Activated CD8-positive, alpha-beta memory T cell treated with anti-CD3 and anti-CD28 coated beads, Interleukin-2, amount 50 U/mL, for 4 hours (primary cell): ENCODE results near the gene PLPPR5.
"Not testable (repeated sequence)": the region's sequence is repeated elsewhere in the genome, so short reads cannot be mapped to it uniquely, and the experiment has no call there.

ENCODE experiments used
- DNase-seq: peaks from one replicate; pipeline ENCODE4 v3.0.0-alpha.2; 2020

PLPPR5 gene, protein sequence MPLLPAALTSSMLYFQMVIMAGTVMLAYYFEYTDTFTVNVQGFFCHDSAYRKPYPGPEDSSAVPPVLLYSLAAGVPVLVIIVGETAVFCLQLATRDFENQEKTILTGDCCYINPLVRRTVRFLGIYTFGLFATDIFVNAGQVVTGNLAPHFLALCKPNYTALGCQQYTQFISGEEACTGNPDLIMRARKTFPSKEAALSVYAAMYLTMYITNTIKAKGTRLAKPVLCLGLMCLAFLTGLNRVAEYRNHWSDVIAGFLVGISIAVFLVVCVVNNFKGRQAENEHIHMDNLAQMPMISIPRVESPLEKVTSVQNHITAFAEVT

DNA sequence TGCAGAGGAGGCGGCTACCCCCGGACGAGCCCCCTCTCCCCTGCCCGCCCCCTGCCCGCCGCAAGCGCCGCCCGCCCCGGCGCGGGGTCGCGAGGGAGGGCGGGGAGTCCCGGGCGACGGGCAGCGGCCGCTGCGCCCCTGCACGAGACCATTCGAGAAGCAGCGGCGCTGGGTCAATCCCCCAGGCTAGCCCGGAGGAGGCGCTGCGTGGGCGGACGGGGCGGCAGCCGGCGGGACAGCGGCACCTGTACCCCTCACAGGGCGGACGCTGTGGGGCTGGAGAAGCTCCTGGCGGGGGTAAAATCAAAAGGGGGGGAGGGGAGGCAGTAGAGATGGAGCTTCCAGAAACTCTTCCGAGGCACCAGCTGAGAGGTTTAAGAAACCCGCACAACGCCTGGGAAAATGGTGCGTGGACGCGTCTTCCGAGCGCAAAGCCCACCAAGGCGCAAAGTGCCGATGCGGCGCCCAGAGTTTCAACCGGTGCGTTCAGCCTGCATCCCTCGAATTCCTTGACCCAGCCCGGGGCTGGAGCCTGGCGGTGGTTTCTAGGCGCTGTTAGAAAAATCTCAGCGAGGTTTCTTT is at the start of gene PLPPR5:
Gene PLPPR5 (minus strand): TSS at position 1 of the 582 bp plus-strand sequence. CDS start 190 bp downstream, outside the sequence.
- peak; percentile 19 for DNase-seq

DNA sequence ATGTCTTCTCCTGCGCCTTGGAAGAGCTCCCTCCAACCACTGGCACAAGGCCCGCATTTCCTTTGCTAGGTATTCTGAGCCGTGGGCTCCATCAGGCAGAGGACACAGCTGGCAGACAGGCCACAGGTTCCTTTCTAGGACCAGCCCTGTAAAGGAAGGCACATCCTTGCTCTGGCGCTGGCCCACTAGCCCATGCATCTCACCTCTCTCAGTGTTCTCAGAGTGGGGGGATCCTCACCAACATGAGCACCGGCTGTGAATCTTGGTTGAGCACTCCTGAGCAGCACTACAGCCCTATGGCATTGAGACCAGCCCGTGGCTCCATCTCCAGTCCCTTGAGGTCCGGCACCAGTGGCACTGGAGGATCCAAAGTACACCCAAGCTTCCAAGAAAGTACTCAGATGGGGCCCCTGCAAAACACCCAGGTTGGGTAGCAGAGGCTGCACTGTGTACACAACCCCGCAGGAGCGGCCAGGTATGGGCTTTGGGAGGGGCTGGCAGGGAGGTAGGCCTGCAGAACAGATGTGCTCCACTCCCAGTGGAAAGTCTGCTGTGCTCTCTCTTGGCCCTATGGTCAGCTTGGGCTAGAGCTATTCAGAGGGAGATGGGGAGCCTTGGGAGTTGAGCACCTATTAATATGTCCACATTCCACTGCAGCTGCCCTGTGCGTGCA is 47.1 kb upstream of the PLPPR5 start:
- DNase-seq: no peak

DNA sequence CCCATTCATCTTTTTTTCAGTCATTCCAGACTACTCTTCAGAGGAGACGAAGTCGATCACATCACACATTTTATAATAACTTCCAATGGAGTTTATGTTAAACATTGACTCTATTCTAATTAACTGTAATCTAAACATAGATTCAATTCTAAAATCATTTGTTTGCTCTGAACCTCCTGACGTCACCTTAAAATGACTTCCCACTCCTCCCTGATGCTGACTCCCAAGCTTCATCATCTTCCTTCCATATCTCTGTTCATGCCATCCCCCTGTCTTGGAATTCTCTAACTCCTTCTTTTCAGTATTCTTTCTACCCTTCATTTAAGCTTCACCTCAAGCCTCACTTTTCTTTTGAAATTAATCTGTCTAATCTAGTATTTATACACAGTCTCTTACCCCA is 45.1 kb upstream of the PLPPR5 start:
- DNase-seq: no peak

DNA sequence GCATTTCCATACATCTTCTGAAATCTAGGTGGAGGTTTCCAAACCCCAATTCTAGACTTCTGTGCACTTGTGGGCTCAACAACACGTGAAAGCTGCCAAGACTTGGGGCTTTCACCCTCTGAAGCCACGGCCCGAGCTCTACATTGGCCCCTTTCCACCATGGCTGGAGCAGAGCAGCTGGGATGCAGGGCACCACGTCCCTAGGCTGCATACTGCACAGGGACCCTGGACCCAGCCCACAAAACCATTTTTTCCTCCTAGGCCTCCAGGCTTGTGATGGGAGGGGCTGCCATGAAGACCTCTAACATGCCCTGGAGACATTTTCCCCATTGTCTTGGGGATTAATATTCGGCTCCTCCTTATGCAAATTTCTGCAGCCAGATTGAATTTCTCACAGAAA is 32.1 kb upstream of the PLPPR5 start:
- not testable (repeated sequence) for DNase-seq

DNA sequence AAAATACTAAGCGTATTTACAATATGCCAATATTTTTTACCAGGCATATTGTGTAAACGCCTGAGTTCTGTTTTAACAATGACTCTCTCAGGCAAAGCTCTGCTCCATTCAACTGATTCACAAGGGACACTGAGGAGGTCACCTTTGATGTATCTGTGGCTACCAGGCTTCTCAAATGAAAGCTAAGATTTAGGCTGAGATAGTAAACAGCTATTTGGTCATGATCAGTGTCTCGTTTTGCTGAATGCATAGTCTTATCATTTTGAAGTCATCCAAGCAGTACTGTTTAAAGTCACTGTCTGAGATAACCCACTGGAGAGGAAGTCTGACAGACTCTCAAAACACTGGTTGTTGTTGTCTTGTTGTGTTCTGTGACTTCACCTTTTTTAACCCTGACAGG is 13.7 kb upstream of the PLPPR5 start:
- no peak for DNase-seq

DNA sequence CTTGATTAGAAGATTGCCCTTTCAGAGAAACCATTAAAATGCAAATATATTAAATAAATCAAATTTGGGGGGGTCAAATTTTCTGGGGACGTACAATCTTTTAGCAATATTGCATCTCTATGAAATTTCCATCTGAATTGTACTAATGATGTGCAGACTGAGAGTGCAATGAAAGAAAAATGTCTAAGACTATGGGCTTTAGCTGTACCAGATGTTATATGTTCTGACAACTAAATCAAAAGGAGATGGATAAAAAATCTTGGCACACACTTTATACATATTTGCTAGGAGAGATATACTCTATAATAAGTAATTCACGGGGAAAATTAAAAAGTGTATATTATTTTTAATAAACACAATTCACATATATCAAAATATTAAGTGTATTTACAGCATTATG is 13.0 kb upstream of the PLPPR5 start:
- no peak for DNase-seq

DNA sequence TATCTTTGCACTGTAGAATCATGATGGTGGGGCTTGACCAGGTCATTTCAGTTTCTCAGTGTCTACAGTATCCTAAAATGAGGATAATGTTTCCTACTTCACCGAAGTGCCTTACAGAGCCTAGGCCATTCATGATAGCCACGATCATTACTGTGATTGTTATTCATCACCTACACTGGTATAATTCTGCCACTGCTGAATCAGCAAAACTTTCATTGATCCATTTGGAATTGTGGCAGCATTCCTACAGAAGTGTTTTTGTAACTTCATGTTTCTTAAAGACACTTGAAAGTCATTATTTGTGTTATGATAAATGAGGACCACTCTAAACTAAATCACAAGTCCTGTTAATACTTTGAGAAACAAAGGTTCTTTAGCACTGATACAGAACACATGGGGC is 6.0 kb upstream of the PLPPR5 start:
- no peak for DNase-seq

DNA sequence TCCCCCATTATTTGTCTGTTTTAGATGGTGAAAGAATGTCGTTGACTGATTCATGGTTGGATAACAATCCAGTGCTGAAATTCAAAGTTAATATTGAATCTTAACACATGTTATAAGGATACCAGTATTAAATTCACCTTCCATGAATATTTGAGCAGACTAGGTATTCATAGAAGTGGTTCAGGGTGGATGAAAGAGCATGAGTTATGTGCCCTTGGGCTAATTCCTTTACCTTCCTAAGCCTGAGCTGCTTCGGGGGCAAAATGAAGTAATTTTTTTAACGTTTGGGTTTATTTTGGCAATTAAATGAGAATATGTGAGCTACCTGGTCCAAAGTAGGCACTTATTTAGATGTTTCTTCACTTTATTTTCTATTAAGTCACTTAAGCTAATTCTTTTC is 2.7 kb upstream of the PLPPR5 start:
- no peak for DNase-seq

DNA sequence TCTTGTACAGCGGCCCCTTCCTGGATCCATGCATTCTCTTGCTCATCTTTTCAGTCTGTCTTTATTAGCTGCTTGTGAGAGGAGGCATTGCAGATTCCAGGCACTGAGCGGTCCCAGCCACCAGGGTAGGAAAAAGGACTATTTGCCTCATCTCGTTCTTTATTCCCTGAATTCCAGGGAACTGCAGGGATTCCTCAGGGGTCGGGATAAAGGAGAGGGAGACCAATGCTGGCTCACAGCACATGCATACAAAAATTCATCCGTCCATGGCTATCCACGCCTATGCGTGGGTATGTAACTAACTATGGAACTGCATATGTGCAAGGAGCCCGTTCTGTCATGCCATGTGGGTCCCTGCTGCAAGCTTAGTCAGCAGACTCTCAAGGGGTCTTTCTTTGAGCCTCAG is 879 bp upstream of the PLPPR5 start:
- no peak for DNase-seq

DNA sequence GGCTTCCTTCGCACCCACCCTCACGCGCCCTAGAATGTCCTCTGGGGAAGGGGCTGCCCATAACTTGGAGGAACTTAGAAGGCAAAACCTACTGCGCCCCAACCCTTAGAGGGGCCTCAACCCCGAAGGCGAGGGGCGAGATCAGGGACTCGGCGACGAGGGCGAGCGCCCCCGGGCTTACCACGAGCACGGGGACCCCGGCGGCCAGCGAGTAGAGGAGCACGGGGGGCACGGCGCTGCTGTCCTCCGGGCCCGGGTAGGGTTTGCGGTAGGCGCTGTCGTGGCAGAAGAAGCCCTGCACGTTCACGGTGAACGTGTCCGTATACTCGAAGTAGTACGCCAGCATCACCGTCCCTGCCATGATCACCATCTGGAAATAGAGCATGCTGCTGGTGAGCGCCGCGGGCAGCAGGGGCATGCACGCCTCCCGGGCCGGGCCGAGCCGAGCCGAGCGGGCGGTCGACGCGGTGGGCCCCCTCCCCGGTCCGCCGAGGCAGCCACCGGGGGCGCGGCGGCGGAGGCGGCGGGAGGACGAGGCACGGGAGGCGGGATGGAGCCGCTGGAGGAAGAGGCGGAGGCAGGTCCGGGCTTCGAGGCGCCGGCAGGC is 304 bp downstream of the PLPPR5 start:
- peak; percentile 16 for DNase-seq

DNA sequence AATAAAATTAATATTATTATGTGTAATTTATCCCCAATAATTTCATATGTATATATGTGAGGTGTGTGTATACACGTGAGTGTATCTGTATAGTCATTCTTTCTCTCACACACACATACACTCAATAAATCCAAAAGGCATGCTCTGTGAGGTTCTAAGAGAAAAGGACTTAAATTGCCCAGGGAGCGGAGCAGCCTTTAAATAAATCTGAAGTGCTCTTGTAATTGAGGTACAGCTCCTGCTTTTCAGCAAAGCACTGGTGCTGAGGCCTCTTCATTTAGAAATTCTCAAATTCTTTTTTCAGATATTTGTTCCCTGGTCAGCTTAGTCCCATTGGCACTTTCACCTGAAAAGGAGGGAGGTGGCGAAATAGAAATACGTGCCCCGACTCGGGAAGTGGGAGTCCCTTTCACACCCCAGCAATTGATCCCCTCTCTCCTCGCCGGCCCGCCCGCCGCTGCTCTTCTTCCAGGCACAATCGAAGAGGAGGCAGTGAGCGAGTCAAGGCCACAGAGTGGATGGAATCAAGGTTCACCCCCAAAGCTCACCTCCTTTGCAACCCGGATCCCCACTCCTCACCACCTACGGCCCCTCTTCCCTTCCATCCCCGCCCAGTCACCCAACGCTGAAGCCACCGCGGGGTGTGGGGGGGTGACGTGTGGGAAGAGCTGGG is 944 bp downstream of the PLPPR5 start:
- no peak for DNase-seq

DNA sequence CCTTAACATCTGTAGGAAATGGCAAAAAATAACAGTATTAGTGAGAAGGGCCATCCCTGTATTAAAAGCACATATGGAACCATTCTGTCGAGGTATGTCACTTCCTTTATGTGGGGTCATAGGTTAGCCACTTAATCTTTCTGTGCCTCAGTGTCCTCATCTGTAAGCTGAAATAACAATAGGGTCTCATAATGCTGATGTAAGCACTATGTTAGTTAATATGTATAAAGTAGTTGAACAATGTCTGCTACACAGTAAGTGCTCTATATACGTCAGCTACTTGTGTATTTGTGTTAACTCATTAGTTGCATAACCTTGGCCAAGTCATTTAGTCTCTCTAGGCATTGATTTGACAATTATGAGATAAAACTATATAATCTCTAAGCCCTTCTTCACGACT is 11.8 kb downstream of the PLPPR5 start:
- no peak for DNase-seq

DNA sequence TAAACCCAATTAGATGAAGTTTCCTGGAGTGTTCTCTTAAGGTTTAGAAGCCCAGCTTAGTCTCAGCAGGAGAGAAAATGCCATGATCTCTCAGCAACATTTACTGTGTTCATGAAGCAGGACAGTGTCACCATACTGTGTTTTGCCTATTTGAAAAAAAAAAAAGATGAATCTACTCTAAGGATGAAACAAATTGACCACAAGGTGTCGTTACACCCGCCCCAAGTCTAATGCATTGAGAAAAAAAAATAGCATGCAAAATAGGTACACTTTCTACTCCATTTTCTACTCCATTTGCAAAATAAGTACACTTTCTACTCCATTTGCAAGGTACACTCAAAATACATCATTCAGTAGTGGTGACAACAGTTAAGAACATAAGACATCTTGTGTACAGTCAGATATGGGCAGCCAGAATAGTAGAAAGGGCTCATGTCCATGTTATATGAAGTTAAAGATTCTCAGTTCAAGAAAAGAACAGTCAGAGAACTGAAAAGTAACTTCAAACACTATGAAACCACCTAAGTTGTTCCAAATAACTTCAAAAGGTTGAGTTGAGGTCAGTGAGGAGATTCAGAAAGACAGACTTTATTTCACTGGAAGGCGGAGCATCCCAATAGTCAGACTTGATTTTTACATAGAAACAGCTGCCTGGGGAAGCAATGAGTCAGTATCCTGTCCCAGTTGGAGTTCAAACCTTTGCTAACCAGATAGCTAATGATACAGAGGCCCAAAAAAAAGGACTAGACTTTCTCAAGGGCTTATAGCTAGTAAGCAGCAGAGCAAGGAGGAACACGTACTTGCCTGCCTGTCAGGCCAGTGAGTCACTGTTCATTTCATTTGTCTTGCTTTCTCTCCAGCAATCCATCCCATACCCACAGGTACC is 13.3 kb downstream of the PLPPR5 start:
- no peak for DNase-seq

DNA sequence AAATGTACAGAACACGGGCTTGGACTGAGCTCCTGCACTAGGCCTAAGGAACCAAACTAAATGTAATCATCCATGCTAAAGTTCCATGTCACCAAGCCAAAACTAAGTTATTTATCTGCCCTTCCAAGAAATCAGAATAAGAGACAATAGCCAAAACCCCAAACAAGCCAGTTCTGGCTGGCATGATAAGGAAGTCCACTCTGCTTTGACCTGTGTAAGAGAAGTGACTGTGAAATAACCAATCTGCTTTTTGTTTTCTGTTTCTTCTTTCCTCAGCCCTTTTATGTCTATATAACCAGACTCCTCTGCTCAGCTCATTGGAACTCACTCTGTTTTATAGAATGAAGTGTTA is 15.1 kb downstream of the PLPPR5 start:
- DNase-seq: no peak

DNA sequence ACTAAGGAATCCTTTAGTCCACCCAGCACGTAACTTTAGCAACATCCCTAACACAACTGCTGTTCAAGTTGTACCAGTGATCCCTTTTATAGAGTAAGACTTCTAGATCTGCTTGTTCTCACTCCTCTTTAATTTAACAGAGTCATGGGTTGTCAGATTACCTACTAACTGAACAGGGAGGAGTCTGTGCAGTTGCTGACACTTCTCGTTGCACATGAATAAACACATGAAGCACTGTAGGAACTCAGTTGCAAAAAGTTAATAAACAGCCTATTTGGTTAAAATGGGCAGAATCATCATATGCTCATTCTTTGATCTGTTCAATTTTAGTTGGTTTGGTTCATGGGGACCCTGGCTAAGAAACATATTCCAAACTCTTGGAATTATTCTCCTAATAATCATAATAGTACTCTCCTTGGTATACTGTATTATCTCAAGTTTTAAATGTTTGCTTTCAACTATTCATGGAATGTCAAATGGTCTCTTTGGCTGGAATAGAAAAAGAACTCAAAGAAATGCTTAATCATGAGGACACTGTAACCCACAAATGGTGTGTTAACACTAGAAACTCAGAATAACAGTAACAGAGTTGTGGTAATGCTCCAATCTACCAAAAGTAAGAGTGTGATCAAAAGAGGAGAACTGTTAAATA is 15.6 kb downstream of the PLPPR5 start:
- DNase-seq: no peak

DNA sequence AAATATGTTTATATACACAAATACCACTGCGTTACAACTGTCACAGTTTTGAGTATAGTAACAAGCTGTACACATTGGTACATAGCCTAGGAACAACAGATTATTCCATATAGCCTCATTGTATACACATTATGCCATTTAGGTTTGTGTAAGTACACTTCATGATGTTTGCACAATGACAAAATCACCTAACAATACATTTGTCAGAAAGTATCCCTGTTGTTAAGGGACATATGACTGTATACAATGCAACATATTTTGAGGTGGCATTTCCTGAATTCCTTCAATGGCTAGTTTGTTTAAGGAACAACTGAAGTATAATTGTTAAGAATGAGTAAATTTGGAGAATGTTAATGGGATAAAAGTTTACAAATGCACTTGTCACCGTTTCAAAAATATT is 19.0 kb downstream of the PLPPR5 start:
- DNase-seq: no peak

DNA sequence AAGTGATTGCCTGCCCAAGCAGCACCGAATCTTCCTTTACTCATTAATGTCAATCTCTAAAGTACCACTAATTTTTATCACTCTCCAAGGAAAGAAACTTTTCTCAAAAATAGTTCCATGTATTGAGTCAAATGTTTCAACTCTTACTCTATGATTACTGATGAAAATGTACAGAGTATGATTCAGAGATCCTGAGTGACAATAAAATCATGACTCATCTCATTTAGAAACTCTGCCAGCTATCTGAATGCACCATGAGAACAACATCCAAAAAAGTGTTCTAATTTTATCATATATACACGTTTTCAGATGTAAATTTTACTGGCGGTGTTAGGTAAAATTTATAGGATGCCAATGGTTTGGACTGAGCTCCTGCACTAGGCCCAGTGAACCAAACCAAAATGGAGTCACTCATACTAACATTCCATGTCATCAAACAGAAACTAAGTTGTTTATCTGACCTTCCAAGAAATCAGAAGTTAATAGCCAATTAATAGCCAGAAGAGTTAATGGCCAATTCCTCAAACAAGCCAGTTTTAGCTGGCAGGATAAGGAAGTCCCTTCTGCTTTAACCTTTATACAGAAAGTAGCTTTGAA is 22.6 kb downstream of the PLPPR5 start:
- no peak for DNase-seq

DNA sequence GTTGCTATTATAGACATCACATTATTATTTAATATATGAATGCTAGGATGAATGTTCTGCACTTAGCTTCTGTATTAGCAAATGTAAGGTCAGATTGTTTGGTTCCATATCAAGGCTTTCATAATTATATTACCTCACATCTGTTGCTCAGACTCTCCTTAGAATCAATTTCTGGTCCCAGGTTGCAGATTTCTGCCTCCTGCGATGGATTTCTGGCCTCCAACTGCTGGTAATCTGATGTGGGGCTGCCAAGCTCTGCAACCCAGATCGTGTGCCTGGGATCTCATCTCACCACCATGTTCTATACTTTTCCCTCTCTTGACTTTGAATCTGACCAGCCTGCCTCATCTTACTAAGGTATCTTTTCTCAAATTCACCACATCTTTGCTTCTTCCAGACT is 25.2 kb downstream of the PLPPR5 start:
- no peak for DNase-seq

DNA sequence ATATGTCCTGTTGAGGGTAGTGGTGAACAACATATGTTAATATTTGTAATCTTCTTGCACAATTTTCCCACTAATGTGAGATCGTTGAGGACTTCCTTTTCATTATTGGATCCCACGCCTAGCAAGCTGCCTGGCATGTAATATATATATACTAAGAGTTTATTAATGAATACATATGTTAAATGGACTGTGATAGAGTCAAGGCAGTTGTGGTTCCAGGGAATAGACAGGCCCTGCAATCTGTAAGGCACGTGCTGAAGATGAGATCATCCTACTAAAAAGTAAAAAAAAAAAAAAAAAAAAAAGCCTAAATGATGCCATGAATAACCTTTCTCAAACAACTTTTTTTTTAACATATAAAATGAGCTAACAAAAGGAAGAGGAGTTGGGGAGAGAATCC is 28.9 kb downstream of the PLPPR5 start:
- no peak for DNase-seq

DNA sequence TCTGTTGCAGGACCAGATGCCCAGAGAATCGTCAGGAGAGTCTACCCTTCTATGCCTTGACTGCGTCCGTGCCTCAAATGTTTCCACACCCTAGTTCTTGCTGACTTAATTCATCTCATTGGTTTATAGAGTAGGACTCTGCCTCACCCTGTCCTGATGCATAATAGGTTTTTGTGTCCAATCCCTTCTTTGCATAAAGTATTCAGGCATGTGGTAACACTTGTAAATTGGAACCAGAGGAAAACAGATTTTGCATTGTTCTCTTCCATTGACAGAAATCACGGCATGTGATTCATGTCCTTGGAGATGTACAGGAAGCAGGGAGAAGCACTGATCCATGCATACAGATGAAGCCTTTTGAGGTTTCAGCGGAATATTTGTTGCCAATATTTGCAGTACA is 29.5 kb downstream of the PLPPR5 start:
- no peak for DNase-seq

DNA sequence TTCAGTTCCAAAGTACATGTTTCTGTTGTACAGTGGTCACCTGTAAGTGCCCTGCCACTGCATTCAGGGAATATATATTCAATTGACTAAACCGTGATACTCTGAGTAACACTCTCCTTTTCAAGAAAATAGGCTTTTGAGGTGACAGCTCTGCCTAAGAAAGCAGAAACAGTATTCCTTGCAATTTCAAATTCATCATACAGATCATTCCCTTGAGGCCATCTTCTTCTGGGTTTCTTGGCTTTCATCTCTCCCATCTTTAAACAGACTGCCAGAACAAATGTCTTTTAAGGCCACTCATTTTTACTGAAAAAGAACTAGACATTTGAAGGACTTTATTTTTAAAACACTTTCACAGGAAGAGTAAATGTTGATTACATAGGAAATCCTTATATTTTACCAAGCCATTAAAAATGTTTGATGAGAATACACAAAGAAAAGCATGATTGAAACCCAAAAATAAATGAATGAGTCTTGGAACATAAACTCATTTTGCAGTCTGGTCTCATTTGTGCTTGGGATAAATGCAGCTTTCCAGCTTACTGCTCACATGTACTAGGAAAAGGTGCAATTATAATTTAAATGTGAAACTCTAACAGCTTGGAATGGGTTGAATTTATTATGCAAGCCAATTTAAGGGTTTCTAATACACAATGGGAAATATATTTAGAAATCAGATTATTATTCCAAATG is 34.7 kb downstream of the PLPPR5 start:
- no peak for DNase-seq
